ENCODE data around the gene PIK3CD. TPM values are rescaled to one million over a fixed set of nuclear protein-coding genes. Genes with fewer than 3 reads are reported as not detected.

The PIK3CD gene
- total and polyA plus RNA-seq, 2 donors: 15.1 to 30.4 TPM

DNA sequence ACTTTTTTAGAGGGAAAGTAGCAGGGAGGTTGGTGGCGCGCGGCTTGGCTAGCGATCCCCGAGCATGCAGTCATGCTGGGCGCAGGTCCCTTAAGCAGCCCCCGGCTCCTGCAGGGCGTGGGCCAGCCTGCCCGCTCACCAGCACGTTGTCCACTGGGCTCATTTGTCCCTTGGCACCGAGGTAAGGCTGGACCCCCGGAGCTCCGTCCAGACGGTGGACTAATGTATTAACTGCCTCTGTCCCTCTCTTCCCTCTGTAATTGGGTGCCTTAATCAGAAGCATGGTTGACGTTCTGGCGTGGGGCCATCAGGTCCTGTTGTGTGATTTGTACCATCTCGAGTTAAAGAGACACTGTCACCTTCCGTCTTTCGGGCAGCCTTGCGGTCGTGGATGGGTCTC is 45.1 kb upstream of the PIK3CD start:
- Histone ChIP-seq H3K36me3 (ENCODE audit: control insufficient read depth in 2 of 2, insufficient read depth in 2 of 2, low read length in 1 of 2) (peaks cover 54 to 71% of the 10 kb centered on the region in 2 donors), H3K4me1 (ENCODE audit: control insufficient read depth in 2 of 2, insufficient read depth in 2 of 2, low read length in 2 of 2) (peaks cover 0 to 4% of the 10 kb centered on the region in 2 donors), H3K27ac (ENCODE audit: low read depth in 1 of 2, low read length in 1 of 2) (no peak overlapping the region), H3K4me3 (ENCODE audit: low read length in 2 of 2) (no peak overlapping the region), H3K9me3 (ENCODE audit: control insufficient read depth in 2 of 2, insufficient read depth in 1 of 2, low read length in 1 of 2) (no peaks in the 10 kb centered on the region), H3K27me3 (ENCODE audit: control insufficient read depth in 2 of 2, insufficient read depth in 1 of 2, low read length in 1 of 2) (no peaks in the 10 kb centered on the region)
- 99% methylated on average over 21 of the region's 21 CpGs for WGBS
- DNase-seq (ENCODE audit: low read depth in 6 of 9, low spot score in 9 of 9): no peak

DNA sequence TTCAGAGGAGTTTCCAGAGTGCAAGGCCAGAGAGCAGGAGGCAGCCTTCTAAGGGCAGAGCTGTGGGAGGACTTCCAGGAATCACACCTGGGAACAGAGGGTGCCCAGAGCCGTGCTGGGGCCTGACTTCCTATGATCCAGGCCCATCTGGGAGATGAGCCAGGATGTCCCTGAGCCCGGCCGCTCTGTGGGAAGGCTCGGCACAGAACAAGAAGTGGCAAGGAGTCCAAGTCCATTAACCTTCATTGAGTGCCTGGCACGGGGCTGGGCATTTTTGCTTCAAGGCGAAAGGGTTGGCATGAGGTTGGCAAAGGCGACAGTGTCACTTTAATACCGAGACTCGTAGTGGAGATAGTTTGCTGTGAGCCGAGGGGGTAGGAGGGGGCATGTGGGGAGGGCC is 44.6 kb upstream of the PIK3CD start:
- WGBS: 96% methylated on average over 10 of the region's 10 CpGs
- no peak for DNase-seq (ENCODE audit: low read depth in 6 of 9, low spot score in 9 of 9)
- Histone ChIP-seq H3K9me3 (ENCODE audit: control insufficient read depth in 2 of 2, insufficient read depth in 1 of 2, low read length in 1 of 2) (no peaks in the 10 kb centered on the region), H3K4me1 (ENCODE audit: control insufficient read depth in 2 of 2, insufficient read depth in 2 of 2, low read length in 2 of 2) (peaks cover 0 to 4% of the 10 kb centered on the region in 2 donors), H3K27ac (ENCODE audit: low read depth in 1 of 2, low read length in 1 of 2) (no peak overlapping the region), H3K4me3 (ENCODE audit: low read length in 2 of 2) (no peak overlapping the region), H3K36me3 (ENCODE audit: control insufficient read depth in 2 of 2, insufficient read depth in 2 of 2, low read length in 1 of 2) (peaks cover 55 to 66% of the 10 kb centered on the region in 2 donors), H3K27me3 (ENCODE audit: control insufficient read depth in 2 of 2, insufficient read depth in 1 of 2, low read length in 1 of 2) (no peaks in the 10 kb centered on the region)

- DNase-seq (ENCODE audit: low read depth in 6 of 9, low spot score in 9 of 9): no peak
- peaks cover 53 to 66% of the 10 kb centered on the region in 2 donors for H3K36me3 ChIP-seq (ENCODE audit: control insufficient read depth in 2 of 2, insufficient read depth in 2 of 2, low read length in 1 of 2)
- WGBS: 97% methylated on average over 19 of the region's 19 CpGs
Observed at GRCh38 chr1:9607352-9607751, 44.2 kb upstream of the PIK3CD start.

DNA sequence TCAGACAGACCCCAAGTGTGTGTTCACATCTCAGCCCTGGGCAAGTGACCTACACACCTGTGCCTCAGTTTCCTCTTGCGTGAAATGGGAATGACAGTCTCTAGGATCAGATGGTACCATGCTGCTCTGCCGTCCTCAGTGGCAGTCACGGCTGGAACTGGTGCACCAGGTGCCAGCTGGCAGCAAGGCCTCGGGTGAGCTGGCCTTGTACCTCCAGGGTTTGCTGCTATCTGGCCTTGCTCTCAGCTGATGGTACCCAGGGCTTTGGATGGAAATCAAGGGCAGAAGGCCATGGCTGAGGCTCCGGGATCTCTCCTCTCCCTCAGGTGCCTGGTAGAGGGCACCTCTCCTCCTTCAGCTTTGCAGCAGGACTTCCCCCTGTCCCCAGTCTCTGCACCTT is 41.5 kb upstream of the PIK3CD start:
- H3K36me3 ChIP-seq (ENCODE audit: control insufficient read depth in 2 of 2, insufficient read depth in 2 of 2, low read length in 1 of 2): peaks cover 45 to 56% of the 10 kb centered on the region in 2 donors
- WGBS: 97% methylated on average over 5 of the region's 5 CpGs

More at GRCh38 chr1:9607352-9607751, 44.2 kb upstream of the PIK3CD start:
- Histone ChIP-seq H3K27me3 (ENCODE audit: control insufficient read depth in 2 of 2, insufficient read depth in 1 of 2, low read length in 1 of 2) (no peaks in the 10 kb centered on the region), H3K27ac (ENCODE audit: low read depth in 1 of 2, low read length in 1 of 2) (no peak overlapping the region), H3K9me3 (ENCODE audit: control insufficient read depth in 2 of 2, insufficient read depth in 1 of 2, low read length in 1 of 2) (no peaks in the 10 kb centered on the region), H3K4me3 (ENCODE audit: low read length in 2 of 2) (no peak overlapping the region), H3K4me1 (ENCODE audit: control insufficient read depth in 2 of 2, insufficient read depth in 2 of 2, low read length in 2 of 2) (peaks cover 0 to 4% of the 10 kb centered on the region in 2 donors)

DNA sequence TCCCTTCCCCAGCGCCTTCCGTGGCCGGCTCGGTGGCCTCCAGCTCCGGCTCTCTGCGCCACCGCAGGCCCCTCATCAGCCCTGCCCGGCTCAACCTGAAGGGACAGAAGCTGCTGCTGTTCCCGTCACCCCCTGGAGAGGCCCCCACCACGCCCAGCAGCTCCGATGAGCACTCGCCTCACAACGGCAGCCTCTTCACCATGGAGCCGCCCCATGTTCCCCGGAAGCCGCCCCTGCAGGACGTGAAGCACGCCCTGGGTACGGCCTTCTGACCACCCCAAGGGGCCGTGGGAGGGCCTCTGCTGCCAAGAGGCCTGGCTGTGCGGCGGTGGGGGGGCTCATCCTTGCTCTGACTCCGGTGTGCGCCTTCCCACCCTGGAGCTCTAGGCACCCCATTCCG is 41.0 kb upstream of the PIK3CD start:
- Histone ChIP-seq H3K27ac (ENCODE audit: low read depth in 1 of 2, low read length in 1 of 2) (no peak overlapping the region), H3K9me3 (ENCODE audit: control insufficient read depth in 2 of 2, insufficient read depth in 1 of 2, low read length in 1 of 2) (no peaks in the 10 kb centered on the region), H3K36me3 (ENCODE audit: control insufficient read depth in 2 of 2, insufficient read depth in 2 of 2, low read length in 1 of 2) (peaks cover 45 to 55% of the 10 kb centered on the region in 2 donors), H3K27me3 (ENCODE audit: control insufficient read depth in 2 of 2, insufficient read depth in 1 of 2, low read length in 1 of 2) (no peaks in the 10 kb centered on the region), H3K4me1 (ENCODE audit: control insufficient read depth in 2 of 2, insufficient read depth in 2 of 2, low read length in 2 of 2) (no peaks in the 10 kb centered on the region), H3K4me3 (ENCODE audit: low read length in 2 of 2) (no peak overlapping the region)
- no peak for DNase-seq (ENCODE audit: low read depth in 6 of 9, low spot score in 9 of 9)
- 96% methylated on average over 25 of the region's 25 CpGs for WGBS

More for the DNA sequence above, 41.5 kb upstream of the PIK3CD start:
- DNase-seq (ENCODE audit: low read depth in 6 of 9, low spot score in 9 of 9): no peak
- Histone ChIP-seq H3K4me1 (ENCODE audit: control insufficient read depth in 2 of 2, insufficient read depth in 2 of 2, low read length in 2 of 2) (no peaks in the 10 kb centered on the region), H3K9me3 (ENCODE audit: control insufficient read depth in 2 of 2, insufficient read depth in 1 of 2, low read length in 1 of 2) (no peaks in the 10 kb centered on the region), H3K27me3 (ENCODE audit: control insufficient read depth in 2 of 2, insufficient read depth in 1 of 2, low read length in 1 of 2) (no peaks in the 10 kb centered on the region), H3K4me3 (ENCODE audit: low read length in 2 of 2) (no peak overlapping the region), H3K27ac (ENCODE audit: low read depth in 1 of 2, low read length in 1 of 2) (no peak overlapping the region)

DNA sequence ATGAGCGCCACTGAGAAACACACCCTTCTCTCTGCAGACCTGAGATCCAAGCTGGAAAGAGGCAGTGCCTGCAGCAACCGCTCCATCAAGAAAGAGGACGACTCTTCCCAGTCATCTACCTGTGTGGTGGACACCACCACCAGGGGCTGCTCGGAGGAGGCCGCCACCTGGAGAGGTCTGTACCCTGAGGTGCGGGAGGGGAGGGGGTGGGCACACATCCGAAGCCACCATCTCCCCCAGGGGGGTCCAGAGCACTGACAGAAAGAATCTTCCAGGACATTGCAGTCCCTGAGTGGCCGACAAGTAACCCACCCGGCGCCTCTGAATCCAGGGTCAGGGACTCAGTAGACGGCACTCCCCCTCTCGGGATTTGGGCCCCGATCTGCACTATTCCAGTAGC is 39.8 kb upstream of the PIK3CD start:
- H3K27me3 ChIP-seq (ENCODE audit: control insufficient read depth in 2 of 2, insufficient read depth in 1 of 2, low read length in 1 of 2): no peaks in the 10 kb centered on the region
- peaks cover 45 to 53% of the 10 kb centered on the region in 2 donors for H3K36me3 ChIP-seq (ENCODE audit: control insufficient read depth in 2 of 2, insufficient read depth in 2 of 2, low read length in 1 of 2)
- 91% methylated on average over 13 of the region's 13 CpGs for WGBS

DNA sequence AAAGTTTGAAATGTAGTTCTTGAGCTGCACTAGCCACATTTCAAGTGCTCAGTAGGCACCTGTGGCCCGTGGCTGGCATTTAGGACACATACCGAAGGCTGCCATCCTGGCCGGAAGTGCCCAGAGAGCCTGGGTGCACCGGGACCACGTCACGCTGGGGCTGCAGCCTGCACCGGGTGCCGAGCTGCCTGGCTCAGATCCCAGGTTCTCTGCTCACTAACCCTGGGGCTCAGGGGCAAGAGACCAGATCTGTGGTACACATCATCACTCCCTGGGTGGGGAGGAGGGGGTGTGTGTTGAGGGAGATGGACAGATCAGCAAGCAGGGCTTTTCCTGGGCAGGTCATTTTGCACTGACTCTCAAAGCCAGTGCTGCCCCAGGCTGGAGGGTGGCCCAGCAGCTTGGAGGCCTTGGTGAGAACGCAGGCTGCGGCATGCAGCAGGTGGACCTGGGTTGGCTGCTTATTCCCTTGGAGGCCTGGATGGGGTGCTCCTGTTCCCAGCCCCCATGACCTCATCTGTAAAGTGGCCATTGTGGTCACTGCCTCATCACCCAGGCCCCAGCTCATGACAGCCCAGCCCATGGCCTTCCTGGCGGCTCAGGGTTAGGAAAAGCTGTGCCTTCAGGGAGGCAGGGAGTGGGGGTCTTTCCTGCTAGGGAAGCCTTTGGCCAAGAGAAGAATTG is 39.2 kb upstream of the PIK3CD start:
- no peak overlapping the region for H3K4me3 ChIP-seq (ENCODE audit: low read length in 2 of 2)
- H3K27ac ChIP-seq (ENCODE audit: low read depth in 1 of 2, low read length in 1 of 2): no peak overlapping the region
- H3K4me1 ChIP-seq (ENCODE audit: control insufficient read depth in 2 of 2, insufficient read depth in 2 of 2, low read length in 2 of 2): no peaks in the 10 kb centered on the region
- 98% methylated on average over 11 of the region's 11 CpGs for WGBS
- no peaks in the 10 kb centered on the region for H3K9me3 ChIP-seq (ENCODE audit: control insufficient read depth in 2 of 2, insufficient read depth in 1 of 2, low read length in 1 of 2)
- H3K36me3 ChIP-seq (ENCODE audit: control insufficient read depth in 2 of 2, insufficient read depth in 2 of 2, low read length in 1 of 2): peaks cover 45 to 53% of the 10 kb centered on the region in 2 donors
- no peak for DNase-seq (ENCODE audit: low read depth in 6 of 9, low spot score in 9 of 9)
- H3K27me3 ChIP-seq (ENCODE audit: control insufficient read depth in 2 of 2, insufficient read depth in 1 of 2, low read length in 1 of 2): no peaks in the 10 kb centered on the region

More for the DNA sequence above, 39.8 kb upstream of the PIK3CD start:
- no peak for DNase-seq (ENCODE audit: low read depth in 6 of 9, low spot score in 9 of 9)
- Histone ChIP-seq H3K4me3 (ENCODE audit: low read length in 2 of 2) (no peak overlapping the region), H3K4me1 (ENCODE audit: control insufficient read depth in 2 of 2, insufficient read depth in 2 of 2, low read length in 2 of 2) (no peaks in the 10 kb centered on the region), H3K9me3 (ENCODE audit: control insufficient read depth in 2 of 2, insufficient read depth in 1 of 2, low read length in 1 of 2) (no peaks in the 10 kb centered on the region), H3K27ac (ENCODE audit: low read depth in 1 of 2, low read length in 1 of 2) (no peak overlapping the region)

DNA sequence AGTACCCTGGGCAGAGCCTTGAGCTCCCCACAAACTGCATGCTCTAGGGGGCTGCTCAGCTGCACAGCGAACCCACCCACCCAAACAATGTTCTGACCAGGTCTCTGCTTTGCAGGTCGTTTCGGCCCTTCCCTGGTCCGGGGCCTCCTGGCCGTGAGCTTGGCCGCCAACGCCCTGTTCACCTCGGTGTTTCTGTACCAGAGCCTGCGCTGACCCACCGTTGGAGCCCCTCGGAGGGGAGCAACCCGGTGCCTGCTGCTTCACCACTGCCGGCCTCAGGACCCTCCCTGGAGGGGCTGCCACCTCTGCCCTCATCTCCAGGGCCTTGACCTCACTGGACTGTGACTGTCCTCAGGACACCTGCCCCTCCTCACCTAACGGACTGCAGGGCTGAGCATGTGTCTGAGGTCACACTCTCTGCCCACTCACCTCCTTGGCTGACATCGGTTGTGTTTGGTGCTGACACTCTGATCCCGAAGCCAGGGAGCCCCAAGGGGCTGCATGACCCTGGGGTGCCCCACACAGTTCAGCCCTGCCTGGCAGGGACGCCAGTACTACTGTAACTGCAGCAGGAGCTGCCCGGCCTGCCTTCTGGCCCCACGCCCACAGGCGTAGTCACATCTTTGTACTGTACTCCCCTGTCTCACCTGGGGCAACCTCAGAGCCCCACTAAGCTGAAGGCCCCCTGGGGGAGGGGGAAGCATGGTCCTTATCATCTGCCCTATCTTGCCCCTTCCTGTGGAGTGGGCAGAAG is 38.5 kb upstream of the PIK3CD start:
- 97% methylated on average over 20 of the region's 20 CpGs for WGBS

DNA sequence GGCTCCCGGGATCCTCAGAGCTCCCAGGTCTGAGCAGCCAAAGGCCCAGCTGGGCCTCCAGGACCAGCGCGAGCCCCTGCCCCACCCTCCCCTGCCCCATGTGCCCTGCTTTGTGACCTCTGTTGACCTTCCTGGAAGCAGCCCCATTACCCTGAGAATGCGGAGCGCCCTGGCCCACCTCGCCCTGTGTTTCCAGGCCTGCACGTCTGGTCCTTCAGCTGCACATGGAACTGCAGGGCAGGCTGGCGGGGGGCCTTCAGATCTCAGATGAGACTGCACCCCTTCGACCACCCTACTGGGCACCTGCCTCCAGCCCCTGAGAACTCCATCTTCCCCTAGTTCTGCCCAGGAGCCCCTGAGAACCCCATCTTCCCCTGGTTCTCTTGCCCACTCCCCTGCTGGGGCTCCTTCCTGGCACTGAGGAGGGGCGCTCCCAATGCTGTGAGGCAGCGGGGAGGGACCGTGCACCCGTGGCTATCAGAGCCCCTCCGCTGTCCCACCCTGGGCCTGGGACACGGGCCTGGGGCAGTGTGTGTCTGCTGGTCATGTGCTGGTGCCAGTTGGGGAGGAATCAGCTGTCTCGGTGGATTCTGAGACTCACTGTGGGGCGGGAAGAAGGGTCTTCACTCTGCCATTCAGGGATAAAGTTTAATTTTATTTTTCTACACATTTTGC is 37.8 kb upstream of the PIK3CD start:
- peaks cover 32 to 40% of the 10 kb centered on the region in 2 donors for H3K36me3 ChIP-seq (ENCODE audit: control insufficient read depth in 2 of 2, insufficient read depth in 2 of 2, low read length in 1 of 2)

More for the DNA sequence above, 38.5 kb upstream of the PIK3CD start:
- Histone ChIP-seq H3K27me3 (ENCODE audit: control insufficient read depth in 2 of 2, insufficient read depth in 1 of 2, low read length in 1 of 2) (no peaks in the 10 kb centered on the region), H3K36me3 (ENCODE audit: control insufficient read depth in 2 of 2, insufficient read depth in 2 of 2, low read length in 1 of 2) (peaks cover 39 to 46% of the 10 kb centered on the region in 2 donors), H3K4me1 (ENCODE audit: control insufficient read depth in 2 of 2, insufficient read depth in 2 of 2, low read length in 2 of 2) (no peaks in the 10 kb centered on the region), H3K27ac (ENCODE audit: low read depth in 1 of 2, low read length in 1 of 2) (no peak overlapping the region), H3K4me3 (ENCODE audit: low read length in 2 of 2) (no peak overlapping the region), H3K9me3 (ENCODE audit: control insufficient read depth in 2 of 2, insufficient read depth in 1 of 2, low read length in 1 of 2) (no peaks in the 10 kb centered on the region)
- no peak for DNase-seq (ENCODE audit: low read depth in 6 of 9, low spot score in 9 of 9)

More for the DNA sequence above, 37.8 kb upstream of the PIK3CD start:
- DNase-seq (ENCODE audit: low read depth in 6 of 9, low spot score in 9 of 9): no peak
- no peaks in the 10 kb centered on the region for H3K4me1 ChIP-seq (ENCODE audit: control insufficient read depth in 2 of 2, insufficient read depth in 2 of 2, low read length in 2 of 2)
- no peaks in the 10 kb centered on the region for H3K27me3 ChIP-seq (ENCODE audit: control insufficient read depth in 2 of 2, insufficient read depth in 1 of 2, low read length in 1 of 2)
- H3K27ac ChIP-seq (ENCODE audit: low read depth in 1 of 2, low read length in 1 of 2): no peak overlapping the region
- no peaks in the 10 kb centered on the region for H3K9me3 ChIP-seq (ENCODE audit: control insufficient read depth in 2 of 2, insufficient read depth in 1 of 2, low read length in 1 of 2)
- 97% methylated on average over 17 of the region's 17 CpGs for whole genome bisulfite sequencing
- no peak overlapping the region for H3K4me3 ChIP-seq (ENCODE audit: low read length in 2 of 2)

All from thymus (tissue), 11 donors.